ENCODE data around the gene BCAS3.
"Not testable (repeated sequence)": the region's sequence is repeated elsewhere in the genome, so short reads cannot be mapped to it uniquely, and the experiment has no call there.

BCAS3 gene

GRCh38 chr17:61139219-61139618, 461.6 kb downstream of the BCAS3 start:
- DNase-seq (ENCODE audit: low spot score): peak; percentile 71
- no peak for TF ChIP-seq CTCF (IDR thresholded peaks at IDR 0.05; ENCODE audit: extremely low read depth, missing control alignments)

- DNase-seq (ENCODE audit: low spot score): no peak
- no peak for TF ChIP-seq CTCF (IDR thresholded peaks at IDR 0.05; ENCODE audit: extremely low read depth, missing control alignments)
These were observed 462.6 kb downstream of the BCAS3 start for GRCh38 chr17:61140081-61140786.

- TF ChIP-seq CTCF (IDR thresholded peaks at IDR 0.05; ENCODE audit: extremely low read depth, missing control alignments): no peak
- DNase-seq (ENCODE audit: low spot score): no peak
These were observed 465.4 kb downstream of the BCAS3 start for GRCh38 chr17:61143026-61143425.

GRCh38 chr17:61144137-61144536, 466.5 kb downstream of the BCAS3 start:
- TF ChIP-seq CTCF (IDR thresholded peaks at IDR 0.05; ENCODE audit: extremely low read depth, missing control alignments): no peak
- no peak for DNase-seq (ENCODE audit: low spot score)

GRCh38 chr17:61144617-61145564, 467.2 kb downstream of the BCAS3 start:
- DNase-seq (ENCODE audit: low spot score): no peak
- no peak for TF ChIP-seq CTCF (IDR thresholded peaks at IDR 0.05; ENCODE audit: extremely low read depth, missing control alignments)

- DNase-seq (ENCODE audit: low spot score): not testable (repeated sequence)
These were observed 469.2 kb downstream of the BCAS3 start for GRCh38 chr17:61146833-61147232.

GRCh38 chr17:61149106-61149825, 471.6 kb downstream of the BCAS3 start:
- TF ChIP-seq CTCF (IDR thresholded peaks at IDR 0.05; ENCODE audit: extremely low read depth, missing control alignments): no peak
- no peak for DNase-seq (ENCODE audit: low spot score)

Data from GM20000 (cell line).